ENCODE data around the gene AJAP1.
A peak's percentile ranks its signal among the peaks of the same experiment; 100 is the strongest.

AJAP1 gene

GRCh38 chr1:4630561-4630960 is 23.8 kb upstream of the AJAP1 start:
- no peak for DNase-seq (ENCODE audit: low read depth in 2 of 2)

- no peak for DNase-seq (ENCODE audit: low read depth in 2 of 2)
Measured at GRCh38 chr1:4631321-4631720, 23.1 kb upstream of the AJAP1 start.

- DNase-seq (ENCODE audit: low read depth in 2 of 2) = no peak
Measured at GRCh38 chr1:4633346-4633745, 21.1 kb upstream of the AJAP1 start.

DNA sequence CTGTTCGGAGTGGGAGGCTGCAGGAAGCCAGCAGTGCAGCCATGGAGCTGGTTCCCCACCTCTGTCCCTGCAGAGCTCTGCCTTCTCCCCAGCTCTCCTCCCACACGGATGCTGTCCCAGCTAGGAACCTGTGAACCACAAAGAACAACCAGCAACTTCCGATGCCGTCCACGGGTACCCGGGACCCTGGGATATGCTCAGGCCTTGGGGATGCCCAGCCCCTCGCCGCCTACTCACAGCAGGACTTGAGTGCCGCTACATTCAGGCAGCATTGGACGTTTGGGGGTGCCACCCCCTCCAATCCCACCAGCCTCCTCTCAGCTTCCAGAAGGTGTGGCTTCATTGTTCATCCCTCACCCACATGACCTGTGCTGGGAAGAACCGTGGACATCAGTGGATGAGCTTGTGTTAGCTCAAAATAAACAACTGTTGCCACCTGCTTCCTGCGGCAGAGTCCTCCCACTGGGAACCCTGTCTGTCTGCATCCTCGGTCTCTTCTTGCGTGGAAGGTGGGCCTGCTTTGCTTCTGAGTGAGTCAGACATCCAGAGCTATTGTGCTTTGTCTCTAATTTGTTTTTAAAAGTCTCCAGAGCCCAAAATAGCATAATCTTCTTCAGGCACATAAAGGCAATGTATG is 20.1 kb upstream of the AJAP1 start:
- no peak for DNase-seq (ENCODE audit: low read depth in 2 of 2)

DNA sequence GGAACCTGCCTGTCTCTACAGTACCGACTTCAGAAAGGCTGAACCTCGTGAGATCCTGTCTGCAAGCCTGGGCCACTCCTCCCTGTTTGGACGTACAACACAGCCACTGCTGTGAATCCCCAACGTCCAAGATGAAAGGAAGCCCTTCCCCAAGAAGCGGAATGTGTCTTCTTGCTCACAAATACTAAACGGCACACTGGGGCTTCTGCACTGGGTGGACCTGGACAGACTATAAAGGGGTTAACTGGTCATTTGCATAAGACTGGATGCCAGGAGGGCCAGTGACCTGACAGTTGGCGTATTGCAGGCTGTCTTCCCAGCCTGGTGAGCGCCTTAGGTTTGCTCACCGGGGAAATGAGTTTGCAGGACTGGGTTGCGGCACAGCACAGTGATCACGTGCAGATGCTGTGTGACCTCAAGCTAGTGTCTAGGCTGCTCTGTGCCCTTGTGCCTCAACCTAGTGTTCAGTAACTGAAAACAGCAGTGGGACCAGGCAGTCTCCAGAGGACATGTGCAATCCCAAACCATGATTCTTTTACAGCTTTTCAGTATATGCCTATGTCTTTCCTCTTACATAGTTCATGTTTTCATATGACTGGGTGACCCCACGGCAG is 19.5 kb upstream of the AJAP1 start:
- DNase-seq (ENCODE audit: low read depth in 2 of 2) = no peak

- DNase-seq (ENCODE audit: low read depth in 2 of 2) = no peak
Measured at GRCh38 chr1:4636186-4636585, 18.2 kb upstream of the AJAP1 start.

DNA sequence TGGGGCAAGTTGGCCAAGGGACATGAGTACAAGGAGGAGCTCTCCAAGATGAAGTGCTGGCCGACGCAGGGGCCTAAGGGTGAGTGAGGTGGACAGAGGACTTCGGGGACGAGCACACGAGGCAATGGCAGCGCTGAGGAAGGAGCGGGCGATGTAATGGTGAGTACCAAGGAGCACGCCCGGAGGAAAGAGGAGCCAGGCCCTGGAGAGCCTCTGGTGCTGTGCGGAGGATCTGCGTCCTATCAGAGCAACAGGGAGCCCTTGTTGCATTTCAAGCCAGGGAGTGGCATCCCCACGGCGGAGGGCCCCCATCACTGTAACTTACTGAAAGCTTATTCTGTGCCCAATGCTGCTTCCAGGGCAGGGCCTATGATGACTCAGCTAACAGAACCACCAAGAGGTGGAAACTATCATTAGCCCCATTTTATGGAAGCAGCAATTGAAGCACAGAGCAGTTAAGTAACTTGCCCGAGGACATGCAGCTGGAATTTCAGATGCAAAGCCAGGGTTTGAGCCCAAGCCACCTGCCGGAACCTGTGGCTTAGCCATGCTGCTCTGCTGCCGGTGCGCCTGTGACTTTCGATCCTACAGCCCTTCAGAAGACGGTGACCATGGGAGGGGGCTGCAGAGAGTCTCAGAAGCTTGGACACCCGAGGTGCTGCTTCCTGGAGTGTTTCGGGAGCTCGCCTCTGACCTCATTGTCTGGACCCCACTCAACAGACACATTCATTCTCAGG is 17.6 kb upstream of the AJAP1 start:
- no peak for DNase-seq (ENCODE audit: low read depth in 2 of 2)

DNA sequence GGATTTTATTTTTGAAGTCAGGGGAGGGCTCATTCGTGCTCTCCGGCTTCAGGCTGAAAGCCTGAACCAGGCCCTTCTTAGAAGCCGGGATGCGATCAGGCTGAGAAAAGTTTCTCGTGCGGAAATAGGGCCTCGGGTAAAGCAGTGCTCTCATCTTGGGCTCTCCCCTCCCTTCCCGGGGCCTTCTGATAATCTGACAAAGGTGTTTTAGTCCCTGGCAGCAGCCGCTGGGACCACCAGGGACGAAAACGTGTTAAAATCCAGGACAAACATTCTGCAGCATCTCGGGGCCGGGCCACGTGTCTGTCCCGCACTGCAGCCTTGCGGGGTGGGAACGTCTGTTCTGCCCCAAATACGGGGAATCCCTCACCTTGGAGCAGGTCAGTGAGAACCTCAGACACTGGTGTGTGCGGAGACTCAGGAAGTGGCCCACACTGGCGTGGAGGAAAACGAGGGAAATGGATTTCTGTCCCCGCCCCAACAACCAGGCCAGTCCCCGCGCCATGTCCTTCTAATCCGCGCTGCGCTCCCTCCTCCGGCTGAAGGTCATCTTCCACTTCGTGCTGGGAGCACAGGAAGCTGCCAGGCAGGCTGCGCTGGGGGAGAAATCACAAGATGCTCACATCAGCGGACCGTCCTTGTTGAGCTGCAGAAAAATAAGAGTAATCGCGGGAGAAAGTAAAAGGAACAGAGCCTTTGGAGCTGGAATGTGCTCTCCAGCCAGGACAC is 16.6 kb upstream of the AJAP1 start:
- DNase-seq (ENCODE audit: low read depth in 2 of 2) = no peak

DNA sequence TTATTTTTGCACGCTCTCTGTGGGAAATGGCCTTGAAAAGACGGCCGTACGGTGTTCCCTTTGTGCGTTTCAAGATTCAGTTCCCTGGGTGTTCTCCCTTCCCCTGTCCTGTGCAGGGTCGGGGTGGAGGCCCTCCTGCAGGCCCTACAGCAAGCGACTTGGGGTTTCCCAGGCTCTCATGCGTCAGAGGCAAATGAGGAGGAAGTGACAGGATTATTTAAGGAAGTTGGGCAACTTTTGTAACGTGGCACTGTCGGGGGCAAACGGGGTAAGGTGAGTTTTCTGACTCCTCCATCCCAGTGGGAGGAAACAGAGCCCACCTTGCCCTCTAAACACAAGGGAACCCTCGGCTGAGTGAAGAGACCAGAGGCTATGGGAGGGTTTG is 16.1 kb upstream of the AJAP1 start:
- no peak for DNase-seq (ENCODE audit: low read depth in 2 of 2)

DNA sequence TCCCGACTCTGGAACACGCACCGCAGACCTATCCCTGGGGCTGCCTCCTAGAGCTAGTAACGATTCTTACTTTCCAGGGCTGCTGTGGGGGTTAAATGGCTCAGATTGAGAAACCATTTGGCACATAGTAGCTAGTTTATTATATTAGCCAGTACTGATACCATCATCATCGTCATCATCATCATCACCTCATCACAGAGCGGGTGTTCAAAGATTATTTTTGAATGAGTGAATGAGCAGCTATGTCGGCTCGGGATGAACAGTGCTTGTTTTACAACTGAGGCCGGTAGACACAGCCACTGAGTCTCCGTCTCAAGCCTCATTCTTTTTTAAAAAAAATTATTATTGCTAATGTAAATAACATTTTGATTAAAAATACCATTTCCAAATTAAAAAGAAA is 13.5 kb upstream of the AJAP1 start:
- DNase-seq (ENCODE audit: low read depth in 2 of 2) = no peak

GRCh38 chr1:4647391-4647790 is 7.0 kb upstream of the AJAP1 start:
- DNase-seq (ENCODE audit: low read depth in 2 of 2) = no peak

- DNase-seq (ENCODE audit: low read depth in 2 of 2) = no peak
Measured at GRCh38 chr1:4648657-4649056, 5.8 kb upstream of the AJAP1 start.

GRCh38 chr1:4650481-4650880 is 3.9 kb upstream of the AJAP1 start:
- no peak for DNase-seq (ENCODE audit: low read depth in 2 of 2)

- DNase-seq (ENCODE audit: low read depth in 2 of 2) = no peak
Measured at GRCh38 chr1:4650981-4651380, 3.4 kb upstream of the AJAP1 start.

- peak; percentile 4 to 37 for DNase-seq (ENCODE audit: low read depth in 2 of 2)
Measured at GRCh38 chr1:4652631-4653327, 1.6 kb upstream of the AJAP1 start.

GRCh38 chr1:4653328-4653660 is 1.1 kb upstream of the AJAP1 start:
- DNase-seq (ENCODE audit: low read depth in 2 of 2) = no peak

DNA sequence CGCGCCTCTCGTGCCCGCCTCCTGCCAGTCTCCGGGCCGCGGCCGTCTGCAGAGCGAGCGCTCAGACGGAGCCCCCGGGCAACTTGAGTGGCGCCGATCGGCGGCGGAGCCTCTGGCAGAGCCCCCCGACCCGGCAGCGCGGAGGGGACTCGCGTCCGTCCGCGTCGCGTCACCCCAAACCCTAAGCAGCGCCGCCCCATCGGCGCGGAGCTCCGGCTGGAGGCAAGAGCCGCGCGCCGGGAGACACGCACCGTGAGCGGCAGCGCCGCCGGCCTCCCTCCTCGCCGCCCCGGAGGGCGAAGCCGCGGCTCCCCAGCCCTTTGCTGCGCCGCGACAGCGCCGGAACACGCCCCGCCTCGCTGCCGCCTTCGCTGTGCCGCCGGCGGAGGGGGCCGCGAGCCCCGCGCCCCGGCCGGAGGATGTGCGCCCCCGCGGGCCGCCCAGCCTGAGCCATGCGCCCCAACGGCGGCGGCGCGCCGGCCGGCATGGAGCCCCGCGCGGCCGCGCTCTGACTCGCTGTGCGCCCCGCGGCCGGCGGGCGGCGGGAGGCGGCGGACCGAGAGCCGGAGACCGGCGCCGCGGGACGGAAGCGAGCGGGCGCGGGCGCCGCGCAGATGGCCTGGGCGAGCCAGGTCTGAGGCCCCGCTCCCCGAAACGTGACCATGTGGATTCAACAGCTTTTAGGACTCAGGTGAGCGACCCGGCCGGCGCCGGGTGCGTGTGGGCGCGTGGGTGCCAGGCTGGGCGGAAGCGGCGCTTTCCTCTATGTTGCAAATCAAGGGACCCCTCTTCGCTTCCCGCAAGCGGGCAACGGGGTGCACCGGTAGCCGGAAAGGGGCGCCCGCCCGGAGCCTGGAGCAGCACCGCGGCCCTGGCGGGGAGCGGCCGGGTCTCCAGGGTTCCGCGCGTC is 610 bp downstream of the AJAP1 start:
- DNase-seq (ENCODE audit: low read depth in 2 of 2) = no peak

- no peak for DNase-seq (ENCODE audit: low read depth in 2 of 2)
Measured at GRCh38 chr1:4655674-4656532, 1.5 kb downstream of the AJAP1 start.

DNA sequence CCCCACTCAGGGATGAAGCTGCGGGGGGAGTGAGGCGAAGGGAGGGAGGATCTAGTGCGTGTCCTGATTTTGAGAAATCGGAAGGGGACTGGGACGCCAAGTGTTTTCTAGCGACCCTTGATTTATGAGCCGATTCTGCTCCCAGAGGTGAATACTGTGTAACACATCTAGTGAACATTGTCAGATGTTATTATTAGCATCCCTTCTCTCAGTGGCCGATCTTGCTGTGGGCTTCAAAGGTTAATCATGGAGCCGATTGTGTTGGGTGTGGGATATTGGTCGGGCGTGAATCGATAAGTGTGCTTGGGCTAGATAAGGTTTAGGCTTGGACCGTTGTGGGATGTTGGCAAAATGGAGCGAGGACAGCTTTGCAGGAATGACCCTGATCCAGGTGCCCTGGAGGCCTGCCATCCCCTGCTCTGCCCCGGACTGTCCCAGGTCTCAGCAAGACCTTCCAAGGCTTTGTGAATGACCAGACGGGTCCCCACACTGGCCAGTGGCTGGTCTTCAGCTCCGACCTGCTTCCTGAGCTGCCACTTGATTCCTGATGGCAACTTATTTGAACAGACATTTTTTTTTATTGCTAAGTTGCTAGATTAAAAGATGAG is 2.2 kb downstream of the AJAP1 start:
- no peak for DNase-seq (ENCODE audit: low read depth in 2 of 2)
